Uterus (tissue), 4 donors: ENCODE data around the gene ZC3H11A. TPM values are rescaled to one million over a fixed set of nuclear protein-coding genes. Genes with fewer than 3 reads are reported as not detected.
A peak's percentile ranks its signal among the peaks of the same experiment; 100 is the strongest.
"Not testable (repeated sequence)": the region's sequence is repeated elsewhere in the genome, so short reads cannot be mapped to it uniquely, and the experiment has no call there.

Source experiments
- DNase-seq, 2 donors: peaks; one replicate each; pipeline ENCODE4 v3.0.0-alpha.2; 2019 to 2020
- H3K27ac ChIP-seq, 2 donors: fragments of 200-600 bp; sonication (generic); 1 replicate in 1 of 2; 2 replicates in 1 of 2; pipeline ENCODE4 v1.5.1; 2016 to 2018
- H3K27me3 ChIP-seq, 2 donors: fragments of 200-600 bp; sonication (generic); one replicate each; pipeline ENCODE4 v1.5.1; 2018 to 2019; ENCODE audit warnings: control low read depth in 1 of 2
- H3K36me3 ChIP-seq, 2 donors: fragments of 200-600 bp; sonication (generic); one replicate each; pipeline ENCODE4 v1.5.1; 2019; ENCODE audit warnings: control low read depth in 1 of 2
- H3K4me1 ChIP-seq, 2 donors: fragments of 200-600 bp; sonication (generic); one replicate each; pipeline ENCODE4 v1.5.1; 2018 to 2019; ENCODE audit warnings: control low read depth in 1 of 2
- H3K4me3 ChIP-seq, 2 donors: fragments of 200-600 bp; sonication (generic); 1 replicate in 1 of 2; 2 replicates in 1 of 2; pipeline ENCODE4 v1.5.1; 2018 to 2019; ENCODE audit warnings: mild to moderate bottlenecking in 1 of 2
- H3K9me3 ChIP-seq, 2 donors: fragments of 200-600 bp; sonication (generic); one replicate each; pipeline ENCODE4 v1.5.1; 2019; ENCODE audit warnings: control low read depth in 1 of 2
- POLR2A ChIP-seq, 2 donors: fragments of 450-650 bp; IDR thresholded peaks; one replicate each; pipeline ENCODE4 v1.6.1; 2016; ENCODE audit warnings: antibody characterized with exemption in 2 of 2, mild to moderate bottlenecking in 1 of 2, moderate library complexity in 1 of 2
- intact Hi-C: fragments of 100-400 bp; cut with DNase I; formaldehyde crosslinking; loops from one replicate; pipeline ENCODE4 v1.15.1; 2023; ENCODE audit warnings: low total_unique reads
- total RNA-seq, 4 donors: library from RNA; depleted of rRNA in 3 of 4; stranded (reverse); fragments of >200 nt in 3 of 4; gene quantifications; one replicate each; pipeline versions ENCODE4 v1.1.0 to v1.2.4, GENCODE V29; 2014 to 2023
- TF ChIP-seq, protein P1 (sequence below), 4 experiments: fragments of 200-600 bp in 2 of 4; fragments of 450-650 bp in 2 of 4; sonication (generic) in 2 of 4; IDR thresholded peaks; one replicate each; pipeline ENCODE4 v1.5.1; 2016 to 2019; ENCODE audit warnings: antibody characterized with exemption in 4 of 4, mild to moderate bottlenecking in 2 of 4, moderate library complexity in 1 of 4
- donor health status: DM: yes; HTN: yes; CAD: no.

Gene ZC3H11A
- total RNA-seq, 4 donors from 2014 or later = 60.9 to 179 (median 87.1) TPM

DNA sequence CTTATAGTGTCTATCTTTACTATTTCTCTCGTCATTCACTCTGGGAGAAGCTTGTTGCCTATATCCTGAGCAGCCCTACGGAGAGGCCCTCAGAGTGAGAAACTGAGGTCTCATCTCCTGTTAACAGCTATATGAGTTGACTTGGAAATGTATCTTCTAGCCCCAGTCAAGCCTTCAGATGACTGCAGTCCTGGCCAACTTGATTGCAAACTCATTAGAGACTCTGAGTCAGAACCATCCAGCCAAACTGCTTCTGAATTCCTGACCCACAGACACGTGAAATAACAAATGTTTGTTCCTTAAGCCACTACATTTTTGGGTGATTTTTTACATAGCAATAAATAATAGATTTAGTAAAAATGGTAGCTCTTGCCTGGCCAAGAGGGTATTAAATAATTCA, 3.9 kb upstream of the ZC3H11A start:
- H3K9me3 ChIP-seq = no peaks in the 10 kb centered on the region
- no peaks in the 10 kb centered on the region for H3K27me3 ChIP-seq
- no peak for DNase-seq
- no peak overlapping the region for H3K4me3 ChIP-seq
- H3K36me3 ChIP-seq = no peaks in the 10 kb centered on the region
- intact Hi-C loops = no loop called here
- H3K27ac ChIP-seq = no peak overlapping the region
- no peaks in the 10 kb centered on the region for H3K4me1 ChIP-seq
- no peak for TF ChIP-seq POLR2A (IDR thresholded peaks at IDR 0.05)
- TF ChIP-seq, protein P1, sequence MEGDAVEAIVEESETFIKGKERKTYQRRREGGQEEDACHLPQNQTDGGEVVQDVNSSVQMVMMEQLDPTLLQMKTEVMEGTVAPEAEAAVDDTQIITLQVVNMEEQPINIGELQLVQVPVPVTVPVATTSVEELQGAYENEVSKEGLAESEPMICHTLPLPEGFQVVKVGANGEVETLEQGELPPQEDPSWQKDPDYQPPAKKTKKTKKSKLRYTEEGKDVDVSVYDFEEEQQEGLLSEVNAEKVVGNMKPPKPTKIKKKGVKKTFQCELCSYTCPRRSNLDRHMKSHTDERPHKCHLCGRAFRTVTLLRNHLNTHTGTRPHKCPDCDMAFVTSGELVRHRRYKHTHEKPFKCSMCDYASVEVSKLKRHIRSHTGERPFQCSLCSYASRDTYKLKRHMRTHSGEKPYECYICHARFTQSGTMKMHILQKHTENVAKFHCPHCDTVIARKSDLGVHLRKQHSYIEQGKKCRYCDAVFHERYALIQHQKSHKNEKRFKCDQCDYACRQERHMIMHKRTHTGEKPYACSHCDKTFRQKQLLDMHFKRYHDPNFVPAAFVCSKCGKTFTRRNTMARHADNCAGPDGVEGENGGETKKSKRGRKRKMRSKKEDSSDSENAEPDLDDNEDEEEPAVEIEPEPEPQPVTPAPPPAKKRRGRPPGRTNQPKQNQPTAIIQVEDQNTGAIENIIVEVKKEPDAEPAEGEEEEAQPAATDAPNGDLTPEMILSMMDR (IDR thresholded peaks at IDR 0.05) = no peak

DNA sequence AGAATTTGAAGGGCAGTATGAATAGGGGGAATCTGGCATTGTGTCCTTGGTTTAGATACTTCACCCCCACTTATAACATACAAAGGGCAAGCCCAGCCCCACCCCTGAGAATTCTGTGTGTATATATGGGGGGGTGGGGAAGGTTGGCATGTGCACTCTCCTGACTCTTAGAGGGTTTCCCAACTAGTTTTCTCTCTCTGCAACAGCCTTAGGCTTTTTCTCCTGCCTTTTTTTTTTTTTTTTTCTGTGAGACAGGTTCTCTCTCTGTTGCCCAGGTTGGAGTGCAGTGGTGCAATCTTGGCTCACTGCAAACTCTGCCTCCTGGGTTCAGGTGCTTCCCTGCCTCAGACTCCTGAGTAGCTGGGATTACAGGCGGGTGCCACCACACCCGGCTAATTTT, 2.9 kb upstream of the ZC3H11A start:
- Histone ChIP-seq H3K4me1 (no peaks in the 10 kb centered on the region), H3K27me3 (no peaks in the 10 kb centered on the region), H3K4me3 (no peak overlapping the region), H3K36me3 (no peaks in the 10 kb centered on the region), H3K9me3 (no peaks in the 10 kb centered on the region), H3K27ac (no peak overlapping the region)
- intact Hi-C loops = no loop called here
- TF ChIP-seq, protein P1 (IDR thresholded peaks at IDR 0.05) = no peak
- no peak for TF ChIP-seq POLR2A (IDR thresholded peaks at IDR 0.05)
- no peak for DNase-seq

DNA sequence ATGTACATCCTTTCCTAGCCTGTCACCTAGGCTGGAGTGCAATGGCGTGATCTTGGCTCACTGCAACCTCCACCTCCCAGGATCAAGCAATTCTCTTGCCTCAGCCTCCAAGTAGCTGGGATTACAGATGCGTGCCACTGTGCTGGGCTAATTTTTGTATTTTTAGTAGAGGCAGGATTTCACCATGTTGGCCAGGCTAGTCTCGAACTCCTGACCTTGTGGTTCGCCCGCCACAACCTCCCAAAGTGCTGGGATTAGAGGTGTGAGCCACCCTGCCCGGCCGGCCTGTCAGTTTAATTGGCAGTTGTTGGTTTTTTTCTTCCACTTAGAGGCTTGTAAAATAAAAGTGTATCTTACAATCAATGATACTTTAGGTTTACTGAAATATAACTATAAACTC, 1.9 kb upstream of the ZC3H11A start:
- DNase-seq, H3K4me3 ChIP-seq, intact Hi-C loops, H3K4me1 ChIP-seq, H3K27me3 ChIP-seq, H3K27ac ChIP-seq, H3K9me3 ChIP-seq, H3K36me3 ChIP-seq: not testable (repeated sequence)

DNA sequence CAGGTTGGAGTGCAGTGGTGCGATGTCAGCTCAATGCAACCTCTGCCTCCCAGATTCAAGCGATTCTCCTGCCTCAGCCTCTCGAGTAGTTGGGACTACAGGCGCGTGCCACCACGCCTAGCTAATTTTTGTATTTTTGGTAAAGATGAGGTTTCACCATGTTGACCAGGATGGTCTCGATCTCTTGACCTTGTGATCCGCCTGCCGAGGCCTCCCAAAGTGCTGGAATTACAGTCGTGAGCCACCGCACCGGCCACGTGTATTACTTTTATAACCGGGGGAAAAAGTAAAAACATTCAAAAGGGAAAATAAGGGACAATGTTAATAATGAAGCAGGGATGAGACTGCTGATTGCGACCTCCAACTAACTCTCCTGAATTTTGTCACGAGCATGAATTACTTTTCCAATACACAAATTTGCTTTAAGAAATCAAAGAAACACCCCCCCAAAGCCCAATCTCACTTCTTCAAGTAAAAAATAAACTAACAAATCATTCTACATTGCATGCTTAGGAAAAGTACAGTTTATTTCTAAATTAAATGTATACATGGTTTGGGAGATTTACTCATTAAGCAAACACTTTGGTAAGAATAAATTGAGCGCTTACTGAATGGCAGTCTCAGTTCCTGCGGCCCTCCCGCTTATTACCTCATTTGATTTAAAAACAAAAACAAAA, 521 bp upstream of the ZC3H11A start:
- TF ChIP-seq, protein P1 (IDR thresholded peaks at IDR 0.05) = no peak
- TF ChIP-seq POLR2A (IDR thresholded peaks at IDR 0.05) = no peak
- peaks cover 0 to 8% of the 10 kb centered on the region in 2 donors for H3K4me1 ChIP-seq
- H3K4me3 ChIP-seq = peak overlapping the region; percentile 63 to 73
- peak in 1 of 2 donors; percentile 21 for DNase-seq
- intact Hi-C loops = no loop called here
- H3K36me3 ChIP-seq = no peaks in the 10 kb centered on the region
- H3K27me3 ChIP-seq = no peaks in the 10 kb centered on the region
- no peaks in the 10 kb centered on the region for H3K9me3 ChIP-seq
- peak overlapping the region; percentile 93 to 97 for H3K27ac ChIP-seq

DNA sequence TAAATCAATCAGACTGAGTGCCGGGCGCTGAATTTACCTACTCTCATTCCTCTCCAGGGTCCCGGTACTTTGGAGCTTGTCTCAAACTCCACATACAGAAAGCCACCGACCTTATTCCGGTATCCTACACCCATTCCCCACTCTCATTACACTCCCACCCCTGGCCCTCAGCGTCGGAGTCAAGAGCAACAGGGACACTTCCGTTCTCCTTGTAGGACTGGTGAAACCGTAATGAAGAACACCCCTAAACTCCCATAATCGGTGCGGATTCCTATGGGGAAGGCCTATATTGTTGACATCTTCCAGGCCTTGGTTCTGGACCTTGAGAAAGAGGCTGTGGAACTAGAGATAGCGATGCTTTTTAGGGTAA, 798 bp downstream of the ZC3H11A start:
- intact Hi-C loops = no loop called here
- peak overlapping the region; percentile 93 to 97 for H3K27ac ChIP-seq
- H3K4me1 ChIP-seq = peaks cover 6 to 8% of the 10 kb centered on the region in 2 donors
- TF ChIP-seq, protein P1 (IDR thresholded peaks at IDR 0.05) = no peak
- TF ChIP-seq POLR2A (IDR thresholded peaks at IDR 0.05) = no peak
- H3K27me3 ChIP-seq = no peaks in the 10 kb centered on the region
- no peaks in the 10 kb centered on the region for H3K36me3 ChIP-seq
- no peaks in the 10 kb centered on the region for H3K9me3 ChIP-seq
- no peak for DNase-seq
- H3K4me3 ChIP-seq = peak overlapping the region; percentile 63 to 73
